HG03280 (cell line): ENCODE results near the gene DLG2.

Experiments used
- ATAC-seq: cut with Tn5 transposase; IDR thresholded peaks from one replicate; pipeline ENCODE4 v1.9.1; 2021; ENCODE audit warnings: mild to moderate bottlenecking, moderate library complexity; ENCODE audit not compliant: unreplicated experiment

Gene DLG2

GRCh38 chr11:84924154-84924692 is 702.9 kb downstream of the DLG2 start:
- no peak for ATAC-seq

- no peak for ATAC-seq
These were observed 703.7 kb downstream of the DLG2 start for GRCh38 chr11:84923489-84923888.

GRCh38 chr11:84922836-84923235 is 704.3 kb downstream of the DLG2 start:
- ATAC-seq, result no peak

- ATAC-seq, result no peak
These were observed 704.8 kb downstream of the DLG2 start for GRCh38 chr11:84922212-84922805.

- no peak for ATAC-seq
These were observed 712.6 kb downstream of the DLG2 start for GRCh38 chr11:84914511-84914910.

- ATAC-seq, result no peak
These were observed 717.4 kb downstream of the DLG2 start for GRCh38 chr11:84909740-84910139.

GRCh38 chr11:84906995-84907394 is 720.1 kb downstream of the DLG2 start:
- ATAC-seq, result no peak

- no peak for ATAC-seq
These were observed 721.7 kb downstream of the DLG2 start for GRCh38 chr11:84905411-84905810.

GRCh38 chr11:84902445-84902844 is 724.7 kb downstream of the DLG2 start:
- ATAC-seq, result no peak

- ATAC-seq, result no peak
These were observed 725.2 kb downstream of the DLG2 start for GRCh38 chr11:84901991-84902390.

GRCh38 chr11:84899740-84900139 is 727.4 kb downstream of the DLG2 start:
- peak; percentile 70 for ATAC-seq

- ATAC-seq, result no peak
These were observed 728.0 kb downstream of the DLG2 start for GRCh38 chr11:84899134-84899533.

GRCh38 chr11:84894666-84895065 is 732.5 kb downstream of the DLG2 start:
- no peak for ATAC-seq

- ATAC-seq, result no peak
These were observed 736.5 kb downstream of the DLG2 start for GRCh38 chr11:84890676-84891075.

GRCh38 chr11:84889556-84889955 is 737.6 kb downstream of the DLG2 start:
- ATAC-seq, result no peak

- no peak for ATAC-seq
These were observed 740.0 kb downstream of the DLG2 start for GRCh38 chr11:84887055-84887629.

GRCh38 chr11:84886344-84886743 is 740.8 kb downstream of the DLG2 start:
- no peak for ATAC-seq

- no peak for ATAC-seq
These were observed 742.3 kb downstream of the DLG2 start for GRCh38 chr11:84884836-84885235.

- ATAC-seq, result no peak
These were observed 745.1 kb downstream of the DLG2 start for GRCh38 chr11:84882056-84882455.

- ATAC-seq, result no peak
These were observed 756.0 kb downstream of the DLG2 start for GRCh38 chr11:84871116-84871515.

- ATAC-seq, result no peak
These were observed 756.7 kb downstream of the DLG2 start for GRCh38 chr11:84870486-84870885.

GRCh38 chr11:84866922-84867321 is 760.2 kb downstream of the DLG2 start:
- no peak for ATAC-seq
